GM19463 (cell line): Measurements from ENCODE around the gene CYTL1.

Experiments
- ATAC-seq: cut with Tn5 transposase; IDR thresholded peaks from one replicate; pipeline ENCODE4 v1.9.1; 2021; ENCODE audit warnings: mild to moderate bottlenecking, moderate library complexity; ENCODE audit not compliant: unreplicated experiment

The CYTL1 gene

GRCh38 chr4:4974727-4975126 is 44.5 kb downstream of the CYTL1 start:
- no peak for ATAC-seq

GRCh38 chr4:4971796-4972195 is 47.5 kb downstream of the CYTL1 start:
- ATAC-seq = no peak

GRCh38 chr4:4969298-4969697 is 50.0 kb downstream of the CYTL1 start:
- ATAC-seq = no peak

GRCh38 chr4:4968161-4968725 is 51.0 kb downstream of the CYTL1 start:
- ATAC-seq = no peak
